ES-I3 (cell line): ENCODE results near the gene CACNA1I.

Experiments used
- H3K36me3 ChIP-seq: 2 replicates; pipeline ENCODE4 v1.6.1; 2013; ENCODE audit warnings: mild to moderate bottlenecking, low read length, control low read depth, moderate library complexity; ENCODE audit not compliant: insufficient read depth
- H3K4me1 ChIP-seq: 2 replicates; pipeline ENCODE4 v1.6.1; 2013; ENCODE audit warnings: mild to moderate bottlenecking, control low read depth, low read length; ENCODE audit not compliant: insufficient read depth
- H3K9ac ChIP-seq: 2 replicates; pipeline ENCODE4 v1.6.1; 2013; ENCODE audit warnings: low read depth, mild to moderate bottlenecking, low read length, moderate library complexity
- H3K9me3 ChIP-seq: 2 replicates; pipeline ENCODE4 v1.6.1; 2013; ENCODE audit warnings: mild to moderate bottlenecking, low read length, moderate library complexity; ENCODE audit not compliant: control insufficient read depth, insufficient read depth

CACNA1I gene

DNA sequence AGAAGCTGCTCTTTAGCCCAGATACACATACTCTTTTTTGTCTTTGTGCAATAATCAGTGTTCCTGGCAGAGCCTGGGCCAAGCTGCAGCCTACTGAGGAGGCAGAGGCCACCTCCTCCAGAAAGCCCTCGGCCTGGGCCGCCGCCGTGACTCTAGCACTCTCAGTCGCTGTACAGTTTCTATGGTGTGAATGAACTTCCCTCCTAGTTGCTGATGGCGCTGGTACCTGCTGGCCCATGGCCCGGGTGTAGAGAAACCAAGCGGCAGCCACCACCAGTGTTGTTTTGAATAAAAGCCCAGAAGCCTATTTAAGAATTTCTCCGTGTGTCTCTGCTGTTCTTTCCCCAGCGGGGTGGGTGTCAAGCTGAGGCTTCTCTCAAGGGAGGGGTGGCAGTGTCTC is 118.9 kb downstream of the CACNA1I start:
- Histone ChIP-seq H3K4me1 (no peaks in the 10 kb centered on the region), H3K9ac (no peak overlapping the region), H3K36me3 (no peaks in the 10 kb centered on the region), H3K9me3 (no peaks in the 10 kb centered on the region)

DNA sequence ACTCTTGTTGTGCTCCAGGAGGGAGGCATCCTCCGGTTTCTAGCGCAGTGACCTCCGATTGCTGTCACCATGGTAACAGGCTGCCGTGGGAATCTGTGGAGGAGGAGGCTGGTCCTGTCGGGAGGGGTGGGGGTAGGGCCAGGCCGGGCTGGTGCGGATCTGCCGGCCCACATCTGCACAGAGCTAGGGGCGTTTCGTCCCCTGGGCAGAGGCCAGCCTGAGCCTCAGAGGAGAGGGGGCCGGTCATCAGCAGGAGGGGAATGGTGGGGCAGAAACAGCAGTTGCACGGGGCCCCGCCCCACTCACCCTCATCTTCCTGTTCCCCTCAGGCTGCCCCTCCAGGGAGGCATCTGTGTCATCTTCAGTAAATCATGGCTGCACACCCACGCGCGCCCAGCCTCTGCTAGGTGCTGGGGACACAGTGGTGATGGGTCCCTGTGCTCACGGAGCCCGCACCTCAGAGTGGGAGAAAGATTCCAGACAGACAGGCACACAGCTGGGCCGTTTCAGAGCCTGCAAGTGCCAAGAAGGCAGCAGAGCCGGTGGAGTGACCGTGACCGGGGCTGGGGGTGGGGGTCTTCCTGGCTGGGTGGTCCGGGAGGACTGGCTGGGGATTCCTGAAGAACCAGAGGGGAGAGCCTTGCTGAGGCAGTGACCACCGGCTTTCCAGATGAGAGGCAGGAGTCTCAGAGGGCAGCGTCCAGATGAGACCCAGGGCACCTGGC is 120.5 kb downstream of the CACNA1I start:
- no peaks in the 10 kb centered on the region for H3K4me1 ChIP-seq
- H3K9me3 ChIP-seq: no peaks in the 10 kb centered on the region
- no peaks in the 10 kb centered on the region for H3K36me3 ChIP-seq
- H3K9ac ChIP-seq: 0 out of 2 replicates have a peak overlapping the region, but pooled peaks have one; percentile 11

DNA sequence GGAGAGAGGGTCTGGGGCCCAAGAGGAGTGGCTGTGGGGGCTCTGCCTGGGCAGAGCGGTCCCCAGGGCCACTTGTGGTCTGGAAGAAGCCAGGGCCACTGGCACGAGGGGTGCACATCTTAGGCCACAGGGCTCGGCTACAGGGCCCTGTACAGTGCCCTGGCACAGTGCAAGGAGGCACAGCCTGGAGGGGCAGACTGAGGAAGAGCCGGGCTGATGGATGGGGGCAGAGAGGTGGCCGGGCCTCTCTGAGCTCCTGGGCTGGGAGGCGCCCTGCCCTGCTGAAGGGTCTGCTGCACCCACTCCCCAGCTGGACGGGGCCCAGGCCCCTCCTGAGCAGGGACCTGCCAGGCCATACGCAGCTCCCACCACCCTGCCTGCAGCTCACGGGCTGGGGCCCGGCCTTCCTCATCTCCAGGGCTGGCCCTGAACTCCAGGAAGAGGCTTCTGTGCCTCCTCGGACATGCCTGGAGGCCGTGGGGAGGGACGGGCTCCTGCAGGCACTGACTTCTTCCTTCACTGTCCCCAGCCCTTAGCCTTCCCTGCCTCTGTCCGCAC is 123.5 kb downstream of the CACNA1I start:
- no peak overlapping the region for H3K9ac ChIP-seq
- H3K9me3 ChIP-seq: no peaks in the 10 kb centered on the region
- H3K36me3 ChIP-seq: no peaks in the 10 kb centered on the region
- H3K4me1 ChIP-seq: no peaks in the 10 kb centered on the region

DNA sequence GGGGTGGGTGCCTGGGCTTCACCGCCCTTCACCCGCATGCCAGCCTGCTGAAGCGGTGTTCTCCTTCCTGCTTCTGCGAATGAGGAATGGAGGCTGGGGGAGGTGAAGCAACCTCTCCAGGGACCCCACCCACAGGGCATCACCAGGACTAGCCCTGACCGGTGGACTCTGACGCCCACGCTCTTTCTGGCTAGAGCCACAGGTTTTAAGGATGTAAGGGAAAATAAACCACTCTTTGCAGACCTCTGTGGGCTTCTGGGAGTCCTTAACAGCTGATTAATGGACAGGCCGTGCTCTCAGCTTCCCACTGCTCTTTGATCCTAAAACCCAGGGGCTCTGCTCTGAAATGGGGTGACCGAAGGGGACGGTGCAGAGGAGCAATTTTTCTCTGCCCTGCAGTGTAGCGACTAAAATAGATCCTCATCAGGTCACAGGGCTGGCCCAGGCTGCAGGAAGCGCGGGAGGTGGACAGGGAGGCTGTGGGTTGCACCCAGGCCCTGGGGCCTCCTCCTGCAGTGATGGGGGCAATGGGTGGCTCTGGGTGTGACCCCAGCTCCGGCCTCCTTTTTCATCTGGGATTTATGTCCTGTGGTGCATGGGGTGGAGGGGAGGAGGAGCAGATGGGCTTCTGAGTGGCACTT is 127.4 kb downstream of the CACNA1I start:
- H3K4me1 ChIP-seq: no peaks in the 10 kb centered on the region
- H3K9me3 ChIP-seq: no peaks in the 10 kb centered on the region
- H3K36me3 ChIP-seq: no peaks in the 10 kb centered on the region
- no peak overlapping the region for H3K9ac ChIP-seq

DNA sequence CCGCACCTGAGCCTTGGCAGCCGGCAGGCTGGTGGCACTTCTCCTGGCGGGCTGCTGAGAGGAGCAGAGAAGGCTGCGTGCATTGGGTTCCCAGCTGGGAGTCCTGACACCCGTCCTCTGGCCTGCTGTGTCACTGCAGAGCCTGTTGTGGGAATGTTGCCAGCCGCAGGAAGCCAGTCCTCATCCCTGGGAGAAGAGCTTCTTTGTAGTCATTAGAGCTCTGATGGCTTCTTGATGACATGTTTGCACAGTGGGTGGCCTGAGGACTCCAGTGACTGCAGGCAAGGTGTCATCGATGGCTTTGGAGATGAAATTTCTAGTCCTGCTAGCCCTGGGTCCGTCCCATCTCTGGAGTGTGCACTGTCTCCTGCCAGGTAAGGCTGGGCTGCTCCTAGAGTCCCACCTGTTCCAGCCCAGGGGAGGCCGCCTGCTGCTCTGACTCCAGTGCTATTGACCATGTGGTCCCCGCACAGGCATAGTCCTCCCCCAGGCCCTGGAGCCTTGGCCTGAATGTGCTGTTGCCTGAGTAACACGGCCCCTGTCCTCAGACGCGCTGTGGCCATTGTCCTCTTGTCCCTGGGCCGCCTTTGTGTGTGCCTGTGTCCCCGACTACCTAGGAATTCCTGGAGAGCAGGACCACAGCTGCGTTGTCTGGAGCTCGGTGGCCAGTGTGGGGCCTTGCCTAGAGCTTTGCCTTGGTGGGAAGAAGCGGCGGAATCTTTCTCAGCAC is 129.2 kb downstream of the CACNA1I start:
- Histone ChIP-seq H3K36me3 (no peaks in the 10 kb centered on the region), H3K9me3 (no peaks in the 10 kb centered on the region), H3K9ac (no peak overlapping the region), H3K4me1 (no peaks in the 10 kb centered on the region)

DNA sequence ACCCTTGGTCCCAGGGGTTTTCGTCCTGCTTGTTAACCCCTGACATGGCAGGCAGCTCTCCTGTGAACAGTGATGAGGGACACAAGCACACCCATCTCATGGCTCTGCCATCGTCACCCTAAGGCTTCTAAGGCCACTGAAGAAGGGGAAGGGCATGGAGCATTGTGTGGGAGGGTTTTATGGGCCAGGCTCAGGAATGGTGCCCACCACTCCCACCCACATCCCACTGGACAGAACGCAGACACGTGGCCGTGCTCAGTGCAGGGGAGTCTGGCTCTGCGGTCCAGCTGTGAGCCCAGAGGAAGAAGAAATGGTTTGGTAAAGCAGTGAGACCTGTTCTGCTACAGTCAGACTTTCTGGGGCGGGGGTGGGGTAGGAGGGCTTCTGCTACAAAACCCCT is 130.0 kb downstream of the CACNA1I start:
- no peaks in the 10 kb centered on the region for H3K4me1 ChIP-seq
- H3K36me3 ChIP-seq: no peaks in the 10 kb centered on the region
- H3K9ac ChIP-seq: no peak overlapping the region
- no peaks in the 10 kb centered on the region for H3K9me3 ChIP-seq

DNA sequence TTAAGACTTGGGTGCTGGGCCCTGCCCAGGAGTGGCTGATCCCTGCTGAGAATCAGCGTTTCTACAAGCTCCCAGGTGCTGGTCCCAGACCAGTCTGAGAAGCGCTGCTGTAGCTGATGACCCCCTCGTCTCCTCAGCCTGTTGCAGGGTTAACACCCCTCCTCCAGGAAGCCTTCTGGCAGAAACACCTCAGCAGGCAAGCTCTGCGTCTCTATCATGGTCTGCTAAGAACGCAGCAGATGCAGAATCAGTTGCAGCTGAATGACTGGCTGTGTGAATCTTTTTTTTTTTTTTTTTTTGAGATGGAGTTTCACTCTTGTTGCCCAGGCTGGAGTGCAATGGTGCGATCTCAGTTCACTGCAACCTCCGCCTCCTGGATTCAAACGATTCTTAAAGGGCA is 132.5 kb downstream of the CACNA1I start:
- H3K9me3 ChIP-seq: no peaks in the 10 kb centered on the region
- no peak overlapping the region for H3K9ac ChIP-seq
- no peaks in the 10 kb centered on the region for H3K36me3 ChIP-seq
- H3K4me1 ChIP-seq: no peaks in the 10 kb centered on the region; the same call in 1 of the 2 replicates

DNA sequence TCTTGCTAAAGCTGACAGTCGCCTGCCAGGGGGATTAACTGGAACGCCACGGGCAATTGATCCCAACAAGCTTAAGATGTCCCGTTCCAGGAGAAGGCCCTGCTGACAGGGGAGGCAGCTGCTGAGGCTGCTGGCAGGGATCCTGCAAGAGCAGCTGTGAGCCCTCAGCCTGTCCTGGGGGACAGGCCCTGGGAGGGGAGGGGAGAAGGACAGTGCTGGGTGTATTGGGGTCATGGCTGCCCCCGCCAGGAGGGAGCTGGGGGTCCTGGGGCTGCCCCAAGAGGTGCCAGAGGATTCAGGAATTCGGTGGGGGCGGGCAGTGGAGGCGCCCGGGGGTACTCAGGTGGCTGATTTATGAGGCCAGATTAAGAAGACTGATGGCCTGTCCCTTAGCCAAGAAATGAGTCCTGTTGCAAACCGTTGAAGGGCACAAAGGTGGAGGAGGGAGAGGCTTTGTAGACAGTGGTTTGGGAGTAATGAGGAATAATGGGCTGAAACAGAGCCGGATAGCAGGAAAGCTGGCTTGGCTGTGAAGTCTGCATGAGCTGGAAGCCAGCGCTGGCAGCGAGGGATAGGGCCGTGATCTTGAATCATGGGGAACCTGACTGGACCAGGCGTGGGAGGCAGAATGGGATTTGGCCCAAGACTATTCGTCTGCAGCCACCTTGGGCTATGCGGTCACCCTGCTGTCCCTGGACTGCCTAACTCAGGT is 133.5 kb downstream of the CACNA1I start:
- Histone ChIP-seq H3K9ac (no peak overlapping the region), H3K36me3 (no peaks in the 10 kb centered on the region), H3K4me1 (no peaks in the 10 kb centered on the region; the same call in 1 of the 2 replicates), H3K9me3 (no peaks in the 10 kb centered on the region)

DNA sequence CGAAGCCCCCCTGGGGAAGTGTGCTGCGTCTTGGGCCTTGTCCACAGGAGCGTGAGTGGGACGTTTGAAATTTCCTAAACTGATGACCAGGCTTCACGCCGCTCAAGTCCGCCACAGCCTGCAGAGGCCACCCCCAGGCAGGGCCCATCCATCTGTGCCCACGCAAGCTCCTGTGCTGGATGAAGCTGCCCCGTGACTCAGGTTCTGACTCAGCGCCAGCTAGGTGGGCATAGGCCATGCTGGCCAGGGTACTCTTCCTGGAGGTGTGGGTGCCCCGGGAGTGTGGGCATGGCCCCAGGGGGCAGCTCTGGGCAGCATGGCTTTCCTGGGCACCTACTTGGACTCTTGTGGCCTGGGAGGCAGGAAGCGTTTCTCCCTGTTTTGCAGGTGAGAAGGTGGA is 134.8 kb downstream of the CACNA1I start:
- H3K36me3 ChIP-seq: no peaks in the 10 kb centered on the region
- no peaks in the 10 kb centered on the region; the same call in 1 of the 2 replicates for H3K4me1 ChIP-seq
- no peak overlapping the region for H3K9ac ChIP-seq
- H3K9me3 ChIP-seq: no peaks in the 10 kb centered on the region

DNA sequence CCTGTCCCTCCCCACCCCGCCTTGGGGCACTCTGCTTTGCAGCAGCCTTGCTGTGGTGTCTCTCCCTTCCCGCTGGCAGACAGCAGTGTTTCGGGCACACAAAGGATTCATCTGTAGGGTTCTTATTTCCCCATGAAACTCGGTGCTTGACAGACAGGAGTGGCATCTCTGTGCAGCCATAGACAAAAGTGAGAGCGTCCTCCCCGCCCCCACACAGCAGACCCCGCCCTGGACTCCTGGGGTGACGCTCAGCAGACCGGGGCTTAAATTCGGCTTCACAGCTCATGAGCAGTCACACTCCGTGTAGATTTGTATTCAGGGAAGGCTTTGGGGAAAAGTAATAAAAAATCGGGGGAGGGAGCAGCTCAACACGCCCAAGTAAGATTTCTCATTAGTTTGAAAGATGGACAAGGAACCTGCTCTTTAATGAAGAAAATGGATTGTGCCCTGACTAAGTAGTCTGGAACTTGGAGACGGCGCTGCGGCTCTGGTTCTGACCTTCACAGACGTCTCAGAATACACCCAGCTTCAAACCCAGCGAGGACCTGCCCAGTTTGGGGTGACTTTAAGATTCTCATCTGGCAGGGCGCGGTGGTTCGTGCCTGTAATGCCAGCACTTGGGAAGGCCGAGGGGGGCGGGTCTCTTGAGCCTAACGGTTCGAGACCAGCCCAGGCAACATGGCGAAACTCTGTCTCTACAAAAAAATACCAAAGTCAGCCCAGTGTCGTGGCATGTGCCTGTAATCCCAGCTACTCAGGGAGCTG is 136.0 kb downstream of the CACNA1I start:
- H3K9ac ChIP-seq: no peak overlapping the region

DNA sequence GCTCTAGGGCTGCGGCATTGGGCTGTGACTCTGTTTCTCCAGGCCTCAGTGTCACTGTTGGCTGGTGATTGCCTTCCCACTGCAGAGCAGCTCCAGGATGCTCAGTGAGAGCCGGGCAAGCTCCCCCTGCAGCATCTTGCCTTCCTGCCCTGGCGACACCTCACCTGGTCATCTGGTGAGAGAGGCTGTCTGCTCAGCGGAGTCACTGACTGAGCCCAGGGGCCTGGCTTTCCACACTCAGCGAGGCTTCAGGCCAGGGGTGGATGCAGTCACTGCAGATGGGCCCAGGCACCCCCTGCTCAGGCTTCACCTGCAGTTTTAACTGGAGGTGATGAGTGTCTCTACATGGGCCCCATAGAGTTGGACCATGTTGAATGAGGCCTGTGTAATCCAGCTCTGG is 136.8 kb downstream of the CACNA1I start:
- no peaks in the 10 kb centered on the region for H3K9me3 ChIP-seq

More for the DNA sequence above, 136.0 kb downstream of the CACNA1I start:
- Histone ChIP-seq H3K9me3 (no peaks in the 10 kb centered on the region), H3K36me3 (no peaks in the 10 kb centered on the region), H3K4me1 (no peaks in the 10 kb centered on the region; the same call in 1 of the 2 replicates)

DNA sequence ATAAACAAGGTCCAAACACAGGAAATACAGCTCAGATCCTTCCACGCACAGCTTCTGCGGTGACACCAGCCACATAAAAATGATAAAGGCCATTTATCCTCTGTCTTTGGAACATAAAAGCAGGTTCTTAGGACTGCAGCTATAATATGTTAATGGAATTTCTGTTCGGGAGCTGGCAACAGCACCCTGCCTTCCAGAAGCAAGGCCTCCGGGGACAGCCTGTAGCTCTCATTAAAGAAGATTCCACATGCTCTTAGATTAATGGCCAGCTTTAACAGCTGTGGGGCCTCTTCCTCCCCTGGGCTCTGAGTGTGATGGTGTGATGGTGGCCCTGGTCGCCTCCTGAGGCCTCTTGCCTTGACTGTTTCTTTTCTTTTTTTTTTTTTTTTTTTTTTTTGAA is 137.3 kb downstream of the CACNA1I start:
- Histone ChIP-seq H3K36me3 (no peaks in the 10 kb centered on the region), H3K4me1 (no peaks in the 10 kb centered on the region; the same call in 1 of the 2 replicates), H3K9ac (no peak overlapping the region), H3K9me3 (no peaks in the 10 kb centered on the region)

More for the DNA sequence above, 136.8 kb downstream of the CACNA1I start:
- Histone ChIP-seq H3K4me1 (no peaks in the 10 kb centered on the region; the same call in 1 of the 2 replicates), H3K9ac (no peak overlapping the region), H3K36me3 (no peaks in the 10 kb centered on the region)

DNA sequence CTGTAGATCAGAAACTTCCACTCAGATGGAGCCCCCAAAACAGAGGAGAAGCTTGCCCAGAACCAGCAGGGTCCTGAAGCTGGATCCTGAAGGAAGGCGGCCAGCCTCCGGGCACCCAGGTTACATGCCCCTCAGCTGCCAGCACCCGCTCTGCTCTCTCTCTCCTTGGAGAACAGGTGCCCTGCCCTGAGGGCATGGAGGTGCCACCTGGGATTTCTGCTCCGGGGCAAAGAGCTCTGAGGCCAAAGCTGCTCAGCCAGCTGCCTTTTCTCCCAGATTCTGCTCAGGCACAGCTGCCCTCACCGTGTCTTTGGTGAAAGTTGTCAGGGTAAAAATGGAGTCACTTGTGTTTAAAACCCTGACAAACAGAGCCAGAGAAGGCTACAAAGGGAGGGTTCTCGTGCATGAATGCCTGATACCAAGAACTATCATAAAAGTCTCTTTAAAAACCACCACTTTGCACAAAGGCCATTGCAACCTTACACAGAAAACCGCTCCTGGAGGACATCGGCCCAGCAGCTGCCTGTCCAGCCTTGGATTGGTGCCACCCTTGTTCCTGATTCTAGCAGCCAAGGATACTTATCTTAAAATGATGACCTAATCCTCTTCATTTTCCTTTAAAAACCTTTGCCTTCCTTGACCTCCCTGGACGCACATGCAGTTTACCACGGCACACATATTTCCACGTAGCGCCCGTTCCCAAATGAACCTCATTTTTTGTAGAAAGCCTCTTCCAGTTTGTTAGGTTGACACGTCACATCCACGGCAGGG is 140.0 kb downstream of the CACNA1I start:
- H3K4me1 ChIP-seq: no peaks in the 10 kb centered on the region; the same call in 1 of the 2 replicates
- H3K9me3 ChIP-seq: no peaks in the 10 kb centered on the region
- no peak overlapping the region for H3K9ac ChIP-seq
- H3K36me3 ChIP-seq: no peaks in the 10 kb centered on the region
